Aorta (tissue), 5 donors: ENCODE measurements around the gene RABAC1. TPM values are rescaled to one million over a fixed set of nuclear protein-coding genes. Genes with fewer than 3 reads are reported as not detected.
"Not testable (repeated sequence)": the region's sequence is repeated elsewhere in the genome, so short reads cannot be mapped to it uniquely, and the experiment has no call there.

Experiments used
- ATAC-seq: fragments of 200-7000 bp; cut with Tn5 transposase; one replicate; pipeline ENCODE4 v1.9.1; 2022; ENCODE audit warnings: moderate library complexity; ENCODE audit not compliant: low FRiP score
- DNase-seq, 2 donors: peaks; one replicate each; pipeline ENCODE4 v3.0.0-alpha.2; 2020
- H3K27ac ChIP-seq, 2 donors: one replicate each; pipeline ENCODE4 v1.5.1; 2013; ENCODE audit warnings: low read length in 2 of 2, mild to moderate bottlenecking in 2 of 2, moderate library complexity in 2 of 2, control low read depth in 1 of 2, inconsistent platforms in 1 of 2, low read depth in 1 of 2
- H3K27me3 ChIP-seq, 2 donors: one replicate each; pipeline ENCODE4 v1.6.1; 2013; ENCODE audit warnings: control low read depth in 1 of 2, low read length in 1 of 2, mild to moderate bottlenecking in 1 of 2, moderate library complexity in 1 of 2; ENCODE audit not compliant: insufficient read depth in 2 of 2, control insufficient read depth in 1 of 2
- H3K36me3 ChIP-seq, 2 donors: one replicate each; pipeline ENCODE4 v1.6.1; 2013; ENCODE audit warnings: control low read depth in 1 of 2, low read length in 1 of 2, mild to moderate bottlenecking in 1 of 2; ENCODE audit not compliant: insufficient read depth in 2 of 2, control insufficient read depth in 1 of 2
- H3K4me1 ChIP-seq, 2 donors: one replicate each; pipeline ENCODE4 v1.6.1; 2013; ENCODE audit warnings: low read length in 2 of 2, control low read depth in 1 of 2, mild to moderate bottlenecking in 1 of 2, moderate library complexity in 1 of 2; ENCODE audit not compliant: insufficient read depth in 2 of 2, control insufficient read depth in 1 of 2
- H3K4me3 ChIP-seq, 2 donors: one replicate each; pipeline ENCODE4 v1.5.1; 2013; ENCODE audit warnings: low read length in 2 of 2, control low read depth in 1 of 2, mild to moderate bottlenecking in 1 of 2
- H3K9me3 ChIP-seq: one replicate; pipeline ENCODE4 v1.6.1; 2013; ENCODE audit warnings: mild to moderate bottlenecking, low read length; ENCODE audit not compliant: control insufficient read depth
- WGBS, 2 donors: extraction: QIAGEN DNeasy Blood & Tissue Kit; methylation state at CpG; one replicate each; pipeline ENCODE4 v1.1.7; 2013; 5-methylcytosine and 5-hydroxymethylcytosine counted together
- intact Hi-C, 2 donors: fragments of 100-400 bp; cut with DNase I; formaldehyde crosslinking; loops; one replicate each; pipeline versions ENCODE4 v1.14.2 to v1.15.0; 2022
- polyA plus RNA-seq, 2 donors: library from polyadenylated mRNA; stranded (reverse); fragments of 200-250 nt; gene quantifications; one replicate each; pipeline ENCODE4 v1.2.3, GENCODE V29; 2013
- total RNA-seq, 2 donors: library from RNA; stranded (reverse); fragmentation: NEBNext Ultra II Directional; extraction: Animal tissue kit (Norgen Biotek cat#: 25700); gene quantifications; one replicate each; pipeline ENCODE4 v1.2.1, GENCODE V29; 2021
- donor health status: healthy with polysubstance abuse.
- donor health status: Bipolar disorder and iron deficiency.
- donor health status: DM: no; HTN: no; CAD: no.
- donor health status: DM: no; HTN: no; CAD: no.
- donor health status: DM: yes; HTN: yes; CAD: no.

Gene RABAC1
- total and polyA plus RNA-seq, 4 donors = 175 to 376 (median 210) TPM

GRCh38 chr19:41997851-41998229 lies 38.7 kb upstream of the RABAC1 start:
- Histone ChIP-seq H3K4me1 (no peaks in the 10 kb centered on the region), H3K27me3 (peaks cover 0 to 3% of the 10 kb centered on the region in 2 donors), H3K9me3 (peaks cover 3% of the 10 kb centered on the region), H3K4me3 (no peak overlapping the region), H3K27ac (no peak overlapping the region), H3K36me3 (no peaks in the 10 kb centered on the region)
- intact Hi-C loops = no loop called here
- no peak for ATAC-seq
- 4% methylated on average over 14 of the region's 14 CpGs for WGBS, 2 donors
- no peak for DNase-seq

GRCh38 chr19:41997121-41997850 lies 38.2 kb upstream of the RABAC1 start:
- WGBS, 2 donors = 2% methylated on average over 34 to 35 of the region's 35 CpGs

DNA sequence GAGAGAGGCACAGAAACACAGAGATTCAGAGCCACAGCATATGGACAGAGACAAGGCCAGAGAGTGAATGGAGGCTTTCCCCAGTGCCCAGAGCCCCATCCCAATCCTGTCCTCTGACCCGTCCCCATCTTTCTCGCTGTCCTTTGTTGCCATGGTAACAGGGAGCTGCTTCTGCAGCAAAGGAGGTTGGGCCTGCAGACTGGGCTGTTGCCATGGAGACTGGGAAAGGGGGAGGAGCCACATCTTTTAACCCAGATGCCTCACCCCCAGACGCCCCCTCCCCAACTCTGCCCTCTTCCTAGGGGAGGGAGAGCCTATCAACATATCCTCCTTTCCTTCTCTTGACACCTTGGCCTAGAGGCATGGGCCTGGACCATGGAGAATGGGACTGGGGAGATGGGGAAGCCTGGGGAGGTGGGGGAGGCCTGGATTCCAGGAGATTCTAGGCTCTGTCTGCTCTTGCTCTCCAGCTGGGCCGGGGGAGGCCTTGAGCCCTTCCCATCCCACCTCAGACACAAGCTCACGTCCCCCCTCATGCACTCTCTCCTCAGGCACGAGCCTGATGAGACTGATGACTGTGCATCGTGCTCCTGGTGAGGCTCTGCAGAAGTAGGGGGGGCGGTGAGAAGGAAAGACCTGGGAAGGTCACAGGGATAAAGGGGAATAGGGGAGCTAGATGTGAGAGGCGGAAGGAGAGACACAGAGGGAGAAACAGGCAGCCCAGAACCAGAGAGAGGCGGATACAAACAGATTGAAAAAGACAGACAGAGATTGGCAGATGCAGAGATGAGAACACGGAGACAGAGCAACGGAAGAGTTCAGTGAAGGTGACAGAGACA lies 37.1 kb upstream of the RABAC1 start:
- no peak overlapping the region for H3K4me3 ChIP-seq
- WGBS, 2 donors = 34 to 38% methylated on average over 12 of the region's 12 CpGs
- peaks cover 3% of the 10 kb centered on the region for H3K9me3 ChIP-seq
- no peaks in the 10 kb centered on the region for H3K4me1 ChIP-seq
- ATAC-seq (no peak), DNase-seq (no peak)
- H3K36me3 ChIP-seq = no peaks in the 10 kb centered on the region
- intact Hi-C loops = no loop called here
- no peak overlapping the region for H3K27ac ChIP-seq
- peaks cover 0 to 3% of the 10 kb centered on the region in 2 donors for H3K27me3 ChIP-seq

More at GRCh38 chr19:41997121-41997850, 38.2 kb upstream of the RABAC1 start:
- Histone ChIP-seq H3K4me1 (no peaks in the 10 kb centered on the region), H3K36me3 (no peaks in the 10 kb centered on the region), H3K27ac (no peak overlapping the region), H3K9me3 (peaks cover 3% of the 10 kb centered on the region), H3K4me3 (no peak overlapping the region), H3K27me3 (peaks cover 0 to 3% of the 10 kb centered on the region in 2 donors)
- intact Hi-C loops = no loop called here
- peak in 1 of 2 donors; percentile 82 for DNase-seq
- peak; percentile 39 for ATAC-seq

- no peaks in the 10 kb centered on the region for H3K4me1 ChIP-seq
These were observed 36.2 kb upstream of the RABAC1 start for GRCh38 chr19:41994994-41995958.

DNA sequence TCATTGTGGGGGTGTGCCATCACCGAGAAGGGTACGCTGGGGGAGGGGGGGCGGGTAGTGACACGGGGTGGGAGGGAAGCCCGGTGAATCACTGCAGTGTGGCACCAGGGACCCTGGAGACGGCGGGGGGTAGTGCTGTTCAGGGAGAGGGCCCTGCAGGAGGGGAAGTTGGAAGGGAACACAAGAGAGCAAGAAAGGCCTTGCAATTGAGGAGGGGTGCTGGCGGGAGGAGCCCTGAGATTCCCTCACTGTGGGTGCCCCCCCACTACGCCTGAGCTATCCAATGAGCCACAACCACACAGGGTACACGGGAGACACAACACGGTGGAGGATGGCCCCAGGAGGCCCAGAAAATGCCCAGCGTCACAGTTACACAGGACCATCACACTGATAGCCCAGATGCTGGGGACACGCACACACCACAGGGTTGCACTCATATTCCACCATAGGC lies 35.4 kb upstream of the RABAC1 start:
- 27 to 30% methylated on average over 12 to 13 of the region's 13 CpGs for WGBS, 2 donors

More at GRCh38 chr19:41994994-41995958, 36.2 kb upstream of the RABAC1 start:
- no peak for DNase-seq
- Histone ChIP-seq H3K9me3 (peaks cover 3% of the 10 kb centered on the region), H3K27ac (no peak overlapping the region), H3K36me3 (no peaks in the 10 kb centered on the region), H3K27me3 (peaks cover 0 to 2% of the 10 kb centered on the region in 2 donors), H3K4me3 (no peak overlapping the region)
- ATAC-seq = no peak
- intact Hi-C loops = no loop called here
- WGBS, 2 donors = 84 to 85% methylated on average over 19 of the region's 19 CpGs

DNA sequence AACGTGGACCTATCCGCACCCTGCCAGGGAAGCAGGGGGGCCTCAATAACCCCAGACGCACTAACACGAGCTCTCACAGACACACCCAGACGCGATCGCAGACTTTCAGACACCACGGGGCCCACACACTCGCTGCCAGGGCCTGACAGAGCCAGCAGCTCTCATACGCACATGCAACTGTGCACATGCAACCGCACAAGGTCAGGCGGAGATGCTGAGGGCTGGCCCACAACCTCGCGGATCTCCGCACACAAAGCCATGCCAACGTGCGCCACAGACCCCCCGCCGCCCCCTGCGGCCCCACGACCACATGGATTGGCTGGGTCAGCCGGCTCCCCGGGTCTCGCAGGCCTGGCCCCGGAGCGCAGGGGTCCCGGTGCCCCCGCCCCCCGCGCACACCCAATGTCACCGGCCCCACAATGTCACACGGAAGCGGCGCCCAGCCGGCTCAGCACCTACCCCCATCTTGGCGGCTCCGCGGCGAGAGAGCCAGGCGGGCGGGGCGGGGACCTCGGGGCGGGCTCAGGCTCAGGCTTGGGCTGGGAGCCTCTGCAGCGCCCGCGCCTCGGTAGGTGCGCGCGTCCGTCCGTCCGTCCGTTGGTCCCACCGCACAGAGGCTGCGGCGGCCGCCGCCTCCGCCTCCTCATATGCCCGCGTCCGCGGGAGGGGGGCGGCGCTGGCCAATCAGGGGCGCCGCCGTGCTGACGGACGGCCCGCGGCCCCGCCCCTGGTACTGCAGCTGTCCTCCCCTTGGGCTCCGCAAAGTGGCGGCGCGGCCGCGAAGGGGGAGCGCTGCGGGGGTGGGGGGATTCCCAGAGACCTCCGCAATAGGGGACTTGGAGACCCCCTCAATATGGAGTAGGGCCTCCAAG lies 34.7 kb upstream of the RABAC1 start, which contains the start of gene ATP1A3:
Gene ATP1A3, minus strand, starts transcription at position 619 of the 872 bp plus-strand sequence. Its CDS starts 154 bp downstream, at position 465.
- ATAC-seq (no peak), DNase-seq (no peak)
- intact Hi-C loops = no loop called here
- 1% methylated on average over 60 to 84 of the region's 84 CpGs for WGBS, 2 donors
- H3K27me3 ChIP-seq = peaks cover 0 to 2% of the 10 kb centered on the region in 2 donors
- no peak within 1 kb of the TSS for H3K27ac ChIP-seq
- H3K4me1 ChIP-seq = no peaks in the 10 kb centered on the region
- no peak within 1 kb of the TSS for H3K4me3 ChIP-seq
- H3K9me3 ChIP-seq = peaks cover 3% of the 10 kb centered on the region
- no peaks in the 10 kb centered on the region for H3K36me3 ChIP-seq

More for the DNA sequence above, 35.4 kb upstream of the RABAC1 start:
- H3K36me3 ChIP-seq = no peaks in the 10 kb centered on the region
- peaks cover 3% of the 10 kb centered on the region for H3K9me3 ChIP-seq
- peaks cover 0 to 2% of the 10 kb centered on the region in 2 donors for H3K27me3 ChIP-seq
- no peak overlapping the region for H3K27ac ChIP-seq
- intact Hi-C loops = no loop called here
- ATAC-seq = no peak
- H3K4me1 ChIP-seq = no peaks in the 10 kb centered on the region
- DNase-seq = no peak
- no peak overlapping the region for H3K4me3 ChIP-seq

DNA sequence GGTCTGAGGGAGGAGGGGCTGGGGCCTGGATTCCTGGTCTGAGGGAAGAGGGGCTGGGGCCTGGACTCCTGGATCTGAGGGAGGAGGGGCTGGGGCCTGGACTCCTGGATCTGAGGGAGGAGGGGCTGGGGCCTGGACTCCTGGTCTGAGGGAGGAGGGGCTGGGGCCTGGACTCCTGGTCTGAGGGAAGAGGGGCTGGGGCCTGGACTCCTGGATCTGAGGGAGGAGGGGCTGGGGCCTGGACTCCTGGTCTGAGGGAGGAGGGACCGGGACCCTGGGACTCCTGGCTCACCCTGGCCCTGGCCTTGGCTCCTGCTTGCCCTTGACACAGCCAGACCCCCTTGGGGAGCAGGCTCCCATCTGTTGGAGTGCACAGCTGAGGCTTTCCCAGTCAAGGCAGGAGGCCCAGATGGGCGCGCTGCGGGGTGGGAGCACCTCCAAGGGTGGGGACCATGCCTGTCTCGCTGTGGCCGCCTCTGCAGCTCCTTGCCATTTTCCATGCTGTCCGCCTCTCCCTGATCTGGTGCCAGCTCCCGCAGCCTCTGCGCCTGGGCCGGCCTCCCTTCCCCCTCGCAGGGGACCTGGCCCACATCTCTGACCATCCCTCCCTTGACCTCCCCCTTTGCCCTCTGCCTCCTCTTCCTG lies 32.9 kb upstream of the RABAC1 start:
- ATAC-seq, DNase-seq, H3K9me3 ChIP-seq, H3K27ac ChIP-seq, intact Hi-C loops, H3K27me3 ChIP-seq, H3K36me3 ChIP-seq, H3K4me3 ChIP-seq, H3K4me1 ChIP-seq: not testable (repeated sequence)
- WGBS, 2 donors = 80 to 83% methylated on average over 11 of the region's 11 CpGs
